ENCODE measurements around the gene RNF213. TPM values are rescaled to one million over a fixed set of nuclear protein-coding genes. Genes with fewer than 3 reads are reported as not detected.
"Not testable (repeated sequence)": the region's sequence is repeated elsewhere in the genome, so short reads cannot be mapped to it uniquely, and the experiment has no call there.

Gene RNF213
- total RNA-seq, 2 donors from 2014 or later, result 150 to 174 TPM

GRCh38 chr17:80274331-80274730 lies 13.7 kb downstream of the RNF213 start:
- no peak overlapping the region for H3K27ac ChIP-seq
- H3K4me3 ChIP-seq, result no peak overlapping the region
- peaks cover 3% of the 10 kb centered on the region for H3K36me3 ChIP-seq
- no peak for TF ChIP-seq CTCF (IDR thresholded peaks at IDR 0.05)
- no peaks in the 10 kb centered on the region for H3K9me3 ChIP-seq
- no peak for DNase-seq (ENCODE audit: low spot score)
- H3K27me3 ChIP-seq (replicated peaks; ENCODE audit: insufficient read depth), result no peaks in the 10 kb centered on the region
- no peak for ATAC-seq (ENCODE audit: insufficient number of reproducible peaks, low FRiP score, low read depth)
- peaks cover 8 to 19% of the 10 kb centered on the region in 2 donors for H3K4me1 ChIP-seq (ENCODE audit: control insufficient read depth in 1 of 2, low read depth in 2 of 2)

- H3K27me3 ChIP-seq (replicated peaks; ENCODE audit: insufficient read depth), result no peaks in the 10 kb centered on the region
- no peak overlapping the region for H3K27ac ChIP-seq
- H3K4me1 ChIP-seq (ENCODE audit: control insufficient read depth in 1 of 2, low read depth in 2 of 2), result peaks cover 12 to 25% of the 10 kb centered on the region in 2 donors
- no peak overlapping the region for H3K4me3 ChIP-seq
- H3K9me3 ChIP-seq, result no peaks in the 10 kb centered on the region
- H3K36me3 ChIP-seq, result peaks cover 3% of the 10 kb centered on the region
- no peak for TF ChIP-seq CTCF (IDR thresholded peaks at IDR 0.05)
- ATAC-seq (ENCODE audit: insufficient number of reproducible peaks, low FRiP score, low read depth), result no peak
- no peak for DNase-seq (ENCODE audit: low spot score)
Observed at GRCh38 chr17:80274871-80275449, 14.3 kb downstream of the RNF213 start.

GRCh38 chr17:80275857-80276256 lies 15.2 kb downstream of the RNF213 start:
- H3K4me3 ChIP-seq; H3K9me3 ChIP-seq; DNase-seq (ENCODE audit: low spot score); H3K36me3 ChIP-seq; H3K27ac ChIP-seq; ATAC-seq (ENCODE audit: insufficient number of reproducible peaks, low FRiP score, low read depth); H3K27me3 ChIP-seq (replicated peaks; ENCODE audit: insufficient read depth): not testable (repeated sequence)
- H3K4me1 ChIP-seq (ENCODE audit: control insufficient read depth in 1 of 2, low read depth in 2 of 2), result peaks cover 14 to 29% of the 10 kb centered on the region in 2 donors

- DNase-seq (ENCODE audit: low spot score) (no peak), ATAC-seq (ENCODE audit: insufficient number of reproducible peaks, low FRiP score, low read depth) (no peak)
- H3K36me3 ChIP-seq, result peaks cover 11% of the 10 kb centered on the region
- no peak for TF ChIP-seq CTCF (IDR thresholded peaks at IDR 0.05)
- no peak overlapping the region for H3K4me3 ChIP-seq
- peak overlapping the region; percentile 5 to 48 for H3K27ac ChIP-seq
- H3K4me1 ChIP-seq (ENCODE audit: control insufficient read depth in 1 of 2, low read depth in 2 of 2), result peaks cover 14 to 29% of the 10 kb centered on the region in 2 donors
- no peaks in the 10 kb centered on the region for H3K27me3 ChIP-seq (replicated peaks; ENCODE audit: insufficient read depth)
- no peaks in the 10 kb centered on the region for H3K9me3 ChIP-seq
Observed at GRCh38 chr17:80277751-80278671, 17.4 kb downstream of the RNF213 start.

GRCh38 chr17:80279895-80280294 lies 19.2 kb downstream of the RNF213 start:
- peak; percentile 19 for TF ChIP-seq CTCF (IDR thresholded peaks at IDR 0.05)
- H3K4me3 ChIP-seq, result no peak overlapping the region
- H3K27me3 ChIP-seq (replicated peaks; ENCODE audit: insufficient read depth), result no peaks in the 10 kb centered on the region
- ATAC-seq (ENCODE audit: insufficient number of reproducible peaks, low FRiP score, low read depth) (no peak), DNase-seq (ENCODE audit: low spot score) (no peak)
- peaks cover 14 to 29% of the 10 kb centered on the region in 2 donors for H3K4me1 ChIP-seq (ENCODE audit: control insufficient read depth in 1 of 2, low read depth in 2 of 2)
- H3K36me3 ChIP-seq, result peaks cover 12% of the 10 kb centered on the region
- H3K9me3 ChIP-seq, result no peaks in the 10 kb centered on the region
- H3K27ac ChIP-seq, result no peak overlapping the region
